ENCODE results near the gene ARHGAP42.

Gene ARHGAP42

DNA sequence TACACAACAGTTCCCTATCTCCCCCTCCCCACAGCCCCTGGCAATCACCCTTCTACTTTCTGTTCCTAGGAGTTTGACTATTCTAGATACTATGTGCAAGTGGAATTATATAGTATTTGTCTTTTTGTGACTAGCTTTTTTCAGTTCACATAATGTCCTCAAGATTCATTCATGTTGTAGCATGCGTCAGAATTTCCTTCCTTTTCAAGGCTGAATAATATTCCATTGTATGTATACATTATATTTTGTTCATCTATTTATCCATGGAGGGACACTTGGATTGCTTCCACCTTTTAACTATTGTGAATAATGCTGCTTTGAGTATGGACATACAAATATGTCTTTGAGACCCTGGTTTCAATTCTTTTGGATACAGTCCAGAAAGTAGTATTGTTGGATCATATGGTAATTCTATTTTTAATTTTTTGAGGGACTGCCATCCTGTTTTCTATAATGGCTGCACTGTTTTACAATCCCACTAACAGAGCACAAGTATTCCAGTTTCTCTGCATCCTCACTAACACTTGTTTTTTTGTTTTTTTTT lies 128.8 kb downstream of the ARHGAP42 start:
- no peak overlapping the region for H3K4me3 ChIP-seq (ENCODE audit: low read depth, low read length)
- TF ChIP-seq, protein P1, sequence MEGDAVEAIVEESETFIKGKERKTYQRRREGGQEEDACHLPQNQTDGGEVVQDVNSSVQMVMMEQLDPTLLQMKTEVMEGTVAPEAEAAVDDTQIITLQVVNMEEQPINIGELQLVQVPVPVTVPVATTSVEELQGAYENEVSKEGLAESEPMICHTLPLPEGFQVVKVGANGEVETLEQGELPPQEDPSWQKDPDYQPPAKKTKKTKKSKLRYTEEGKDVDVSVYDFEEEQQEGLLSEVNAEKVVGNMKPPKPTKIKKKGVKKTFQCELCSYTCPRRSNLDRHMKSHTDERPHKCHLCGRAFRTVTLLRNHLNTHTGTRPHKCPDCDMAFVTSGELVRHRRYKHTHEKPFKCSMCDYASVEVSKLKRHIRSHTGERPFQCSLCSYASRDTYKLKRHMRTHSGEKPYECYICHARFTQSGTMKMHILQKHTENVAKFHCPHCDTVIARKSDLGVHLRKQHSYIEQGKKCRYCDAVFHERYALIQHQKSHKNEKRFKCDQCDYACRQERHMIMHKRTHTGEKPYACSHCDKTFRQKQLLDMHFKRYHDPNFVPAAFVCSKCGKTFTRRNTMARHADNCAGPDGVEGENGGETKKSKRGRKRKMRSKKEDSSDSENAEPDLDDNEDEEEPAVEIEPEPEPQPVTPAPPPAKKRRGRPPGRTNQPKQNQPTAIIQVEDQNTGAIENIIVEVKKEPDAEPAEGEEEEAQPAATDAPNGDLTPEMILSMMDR (IDR thresholded peaks at IDR 0.05; ENCODE audit: control insufficient read depth, extremely low read depth, insufficient read depth): no peak
- no peak for DNase-seq (ENCODE audit: low read depth)

DNA sequence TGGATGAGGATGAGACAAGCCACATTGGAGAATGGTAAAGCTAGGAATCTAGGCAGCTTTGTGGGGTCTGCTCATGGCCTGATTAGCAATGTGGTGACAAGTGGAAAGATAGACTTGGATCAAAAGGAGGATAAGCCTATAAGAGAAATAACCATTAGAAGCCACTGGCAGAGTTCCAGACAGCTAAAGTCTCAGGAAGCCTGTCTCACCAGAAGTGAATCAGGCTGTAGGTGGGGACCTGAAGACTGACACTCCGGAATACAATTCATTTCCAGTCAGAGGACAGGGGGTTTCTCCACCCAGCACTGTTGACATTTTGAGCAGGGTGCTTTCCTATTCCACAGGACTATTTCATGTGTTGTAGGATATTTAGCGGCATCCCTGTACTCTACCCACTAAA lies 129.7 kb downstream of the ARHGAP42 start:
- no peak overlapping the region for H3K4me3 ChIP-seq (ENCODE audit: low read depth, low read length)
- no peak for DNase-seq (ENCODE audit: low read depth)
- TF ChIP-seq, protein P1 (IDR thresholded peaks at IDR 0.05; ENCODE audit: control insufficient read depth, extremely low read depth, insufficient read depth): no peak

DNA sequence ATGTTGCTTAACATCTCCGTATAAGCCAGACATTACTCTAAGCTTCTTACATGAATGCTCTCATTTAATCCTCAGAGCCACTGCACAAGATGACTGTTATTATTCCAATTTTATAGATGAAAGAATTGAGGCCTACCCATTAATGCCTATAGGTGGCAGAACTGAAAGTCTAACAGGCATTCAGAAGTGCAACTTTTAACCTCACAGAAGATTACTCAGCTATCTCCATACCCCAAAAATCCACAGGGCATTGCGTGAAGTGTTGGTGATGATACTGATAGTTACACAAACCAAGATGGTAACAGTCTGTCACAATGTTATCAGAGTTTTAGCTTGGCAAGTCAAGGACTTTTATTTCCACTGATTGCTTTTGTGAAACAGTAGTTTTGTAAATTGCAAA lies 130.5 kb downstream of the ARHGAP42 start:
- no peak overlapping the region for H3K4me3 ChIP-seq (ENCODE audit: low read depth, low read length)
- TF ChIP-seq, protein P1 (IDR thresholded peaks at IDR 0.05; ENCODE audit: control insufficient read depth, extremely low read depth, insufficient read depth): 0 out of 2 replicates have a peak, but pooled peaks have one; percentile 4
- no peak for DNase-seq (ENCODE audit: low read depth)

DNA sequence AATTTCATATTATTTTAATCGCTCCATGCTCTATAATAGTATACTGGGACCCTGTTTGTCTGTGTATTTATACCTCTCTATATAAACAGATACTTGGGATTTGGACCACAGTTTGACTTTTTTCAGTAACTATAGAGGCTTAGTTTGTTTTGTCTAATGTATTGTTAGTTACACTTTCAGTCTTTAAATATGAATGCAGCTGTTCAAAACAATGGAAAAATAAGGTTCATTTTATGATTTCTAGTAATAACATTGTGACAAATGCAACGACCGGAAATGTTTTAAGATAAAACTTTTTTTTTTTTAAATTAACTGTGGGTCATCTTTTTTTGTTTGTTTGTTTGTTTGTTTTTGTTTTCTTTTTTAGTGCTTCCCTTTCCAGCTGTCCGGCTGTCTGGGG lies 133.5 kb downstream of the ARHGAP42 start:
- no peak for DNase-seq (ENCODE audit: low read depth)
- TF ChIP-seq, protein P1 (IDR thresholded peaks at IDR 0.05; ENCODE audit: control insufficient read depth, extremely low read depth, insufficient read depth): no peak
- no peak overlapping the region for H3K4me3 ChIP-seq (ENCODE audit: low read depth, low read length)

DNA sequence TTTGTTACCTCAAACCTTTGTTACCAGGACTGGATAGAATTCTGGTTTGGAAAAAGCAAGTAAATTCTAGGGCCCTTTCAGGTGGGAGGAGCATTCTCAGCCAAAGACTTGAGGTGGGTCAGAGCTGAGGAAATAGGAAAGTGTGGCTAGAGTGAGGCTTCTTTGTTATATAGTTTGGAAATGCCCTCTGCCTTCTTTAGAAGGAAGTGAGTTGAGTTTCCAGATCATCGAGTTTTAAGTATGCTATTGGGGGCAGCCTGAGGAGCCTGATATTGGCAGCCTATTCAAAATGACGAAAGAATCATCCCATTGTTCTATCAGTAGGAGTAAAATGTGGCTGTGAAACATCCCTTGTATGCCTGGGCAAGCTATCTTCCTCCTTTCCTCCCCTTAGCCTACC lies 134.1 kb downstream of the ARHGAP42 start:
- TF ChIP-seq, protein P1 (IDR thresholded peaks at IDR 0.05; ENCODE audit: control insufficient read depth, extremely low read depth, insufficient read depth): no peak
- H3K4me3 ChIP-seq (ENCODE audit: low read depth, low read length): no peak overlapping the region
- no peak for DNase-seq (ENCODE audit: low read depth)

DNA sequence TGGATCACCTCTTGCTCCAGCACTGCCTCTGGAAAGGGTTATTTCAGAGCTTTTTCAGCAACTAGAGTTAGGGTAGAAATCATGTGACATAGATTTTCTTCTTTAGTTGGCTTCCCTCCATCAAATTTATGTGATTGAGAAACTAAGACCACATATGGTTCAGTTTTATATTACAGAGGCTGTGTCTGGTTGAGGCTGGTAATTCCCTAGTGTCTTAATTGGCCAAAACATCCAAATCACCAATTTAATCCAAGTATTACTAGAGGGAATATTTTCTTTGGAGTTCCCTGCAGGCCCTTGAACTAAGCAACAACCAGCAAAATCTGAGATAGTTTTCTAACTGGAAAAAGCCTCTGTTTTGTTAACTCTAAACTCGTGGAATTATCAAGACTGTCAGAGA lies 136.3 kb downstream of the ARHGAP42 start:
- H3K4me3 ChIP-seq (ENCODE audit: low read depth, low read length): no peak overlapping the region
- DNase-seq (ENCODE audit: low read depth): no peak
- TF ChIP-seq, protein P1 (IDR thresholded peaks at IDR 0.05; ENCODE audit: control insufficient read depth, extremely low read depth, insufficient read depth): no peak

Data from LNCaP clone FGC (cell line).